A673 (cell line): ENCODE results near the gene CTNNA3. TPM values are rescaled to one million over a fixed set of nuclear protein-coding genes. Genes with fewer than 3 reads are reported as not detected.
A peak's percentile ranks its signal among the peaks of the same experiment; 100 is the strongest.

ENCODE experiments used
- BruUV-seq: library from RNA; stranded (reverse); fragments of 400-500 nt; replicated peaks from 2 replicates; lab custom pipeline; 2021; lab: Mats Ljungman, UMichigan
- CTCF ChIA-PET: fragments of 300-600 bp; sonication (Branson Sonifier 250); formaldehyde crosslinking; loops from one replicate; lab custom pipeline; 2022; ENCODE audit warnings: antibody characterized with exemption; lab: Charles Lee
- POLR2A ChIA-PET: fragments of 300-600 bp; sonication (Branson Sonifier 250); formaldehyde crosslinking; loops from one replicate; lab custom pipeline; 2022; ENCODE audit warnings: antibody characterized with exemption; ENCODE audit not compliant: low non-redundant PET; lab: Charles Lee
- DNase-seq: peaks from one replicate; pipeline ENCODE4 v3.0.0-alpha.2; 2015; ENCODE audit warnings: low spot score
- H3K27ac ChIP-seq: fragments of 200-600 bp; sonication (generic); 2 replicates; pipeline ENCODE4 v1.5.1; 2016; ENCODE audit warnings: mixed run types, low read depth, mild to moderate bottlenecking, mixed read lengths, antibody characterized with exemption, low read length; ENCODE audit not compliant: poor library complexity, severe bottlenecking
- H3K27me3 ChIP-seq: fragments of 200-600 bp; sonication (generic); replicated peaks from 2 replicates; pipeline ENCODE4 v1.6.1; 2017; ENCODE audit warnings: mixed run types, low read depth, mild to moderate bottlenecking, mixed read lengths, antibody characterized with exemption, low read length; ENCODE audit not compliant: insufficient read depth, poor library complexity
- H3K36me3 ChIP-seq: fragments of 200-600 bp; sonication (generic); 2 replicates; pipeline ENCODE4 v1.6.1; 2016; ENCODE audit warnings: mixed run types, mild to moderate bottlenecking, mixed read lengths, antibody characterized with exemption, low read length; ENCODE audit not compliant: insufficient read depth, poor library complexity, severe bottlenecking
- H3K4me1 ChIP-seq: fragments of 200-600 bp; sonication (generic); 2 replicates; pipeline ENCODE4 v1.6.1; 2017; ENCODE audit warnings: mixed run types, mild to moderate bottlenecking, mixed read lengths, antibody characterized with exemption, low read length; ENCODE audit not compliant: insufficient read depth, poor library complexity, severe bottlenecking
- H3K4me3 ChIP-seq: fragments of 200-600 bp; sonication (generic); 2 replicates; pipeline ENCODE4 v1.5.1; 2016; ENCODE audit warnings: low read depth, mixed run types, mild to moderate bottlenecking, mixed read lengths, low read length; ENCODE audit not compliant: poor library complexity, severe bottlenecking
- H3K9me3 ChIP-seq: fragments of 200-600 bp; sonication (generic); 2 replicates; pipeline ENCODE4 v1.6.1; 2016; ENCODE audit warnings: mixed run types, low read depth, mild to moderate bottlenecking, mixed read lengths, antibody characterized with exemption, low read length; ENCODE audit not compliant: poor library complexity, severe bottlenecking
- CTCF ChIP-seq: fragments of 300-800, 200-600 bp; sonication (generic); conservative IDR thresholded peaks from 2 replicates; pipeline ENCODE4 v1.5.1; 2017; ENCODE audit warnings: low read depth, mild to moderate bottlenecking, antibody characterized with exemption, low read length, moderate library complexity, mixed read lengths
- EZH2 ChIP-seq: fragments of 200-600 bp; sonication (generic); IDR thresholded peaks from 2 replicates; pipeline ENCODE4 v1.6.1; 2017; ENCODE audit warnings: borderline replicate concordance, low read depth, mild to moderate bottlenecking, mixed read lengths, antibody characterized with exemption, low read length; ENCODE audit not compliant: poor library complexity, severe bottlenecking
- intact Hi-C: fragments of 100-400 bp; cut with micrococcal nuclease; formaldehyde crosslinking; loops from one replicate; pipeline ENCODE4 v1.10.0; 2022; ENCODE audit not compliant: unreplicated experiment
- total RNA-seq: library from RNA; stranded (reverse); gene quantifications from 2 replicates; pipeline ENCODE4 v1.2.3, GENCODE V29; 2021

CTNNA3 gene
- total RNA-seq, 1 experiment from 2014 or later: not detected

DNA sequence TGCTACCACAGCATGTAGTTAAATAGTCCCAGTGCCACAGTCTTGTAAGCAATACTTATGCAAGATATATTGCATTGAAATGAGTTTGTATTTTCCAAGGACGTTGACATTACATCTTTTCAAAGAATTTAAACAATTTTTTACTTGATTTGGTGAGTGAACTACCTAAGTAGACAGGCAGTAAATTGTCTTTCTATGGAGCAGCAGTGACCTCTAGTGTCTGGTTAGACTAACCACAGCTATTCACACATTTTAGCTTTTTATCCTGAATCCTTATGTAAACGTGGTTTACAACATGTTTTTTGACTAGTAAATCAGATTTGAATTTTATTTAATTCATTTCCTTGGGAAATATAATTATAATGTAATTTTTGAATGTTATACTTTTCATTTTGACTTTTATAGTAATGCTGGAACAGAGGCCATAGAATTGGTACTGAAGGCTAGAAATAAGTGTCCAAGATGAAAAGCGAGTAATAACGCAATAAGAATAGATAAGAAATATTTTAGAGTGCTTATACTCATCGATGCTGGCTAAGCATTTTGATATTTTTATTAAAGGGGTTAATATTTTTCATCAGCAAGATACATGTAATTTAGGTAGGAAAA, 764.6 kb downstream of the CTNNA3 start:
- H3K4me3 ChIP-seq: no peak overlapping the region
- peak; percentile 64 for DNase-seq
- BruUV-seq: no TSS peak
- H3K9me3 ChIP-seq: no peaks in the 10 kb centered on the region
- intact Hi-C loops: loop anchor here (5.0 kb wide), 2 partner anchors 591 to 749 kb away; no protein-coding TSS in a partner anchor
- H3K36me3 ChIP-seq: no peaks in the 10 kb centered on the region
- TF ChIP-seq EZH2: no peak
- TF ChIP-seq CTCF: peak; percentile 87
- H3K27ac ChIP-seq: no peak overlapping the region
- H3K4me1 ChIP-seq: no peaks in the 10 kb centered on the region
- POLR2A ChIA-PET: no interaction called here
- peaks cover 41% of the 10 kb centered on the region for H3K27me3 ChIP-seq
- CTCF ChIA-PET: interaction anchor here (0.7 to 1.1 kb wide), 2 partner anchors 14 to 1817 kb away, joined by 3 to 4 read pairs; no protein-coding TSS in a partner anchor

GRCh38 chr10:66929375-66929774, 766.6 kb downstream of the CTNNA3 start:
- ChIA-PET CTCF (no interaction called here), POLR2A (no interaction called here)
- BruUV-seq: no TSS peak
- Histone ChIP-seq H3K9me3 (no peaks in the 10 kb centered on the region), H3K4me1 (no peaks in the 10 kb centered on the region), H3K4me3 (no peak overlapping the region), H3K27ac (no peak overlapping the region), H3K27me3 (peaks cover 60% of the 10 kb centered on the region), H3K36me3 (no peaks in the 10 kb centered on the region)
- no peak for TF ChIP-seq EZH2
- no peak for TF ChIP-seq CTCF
- intact Hi-C loops: loop anchor here (5.0 kb wide), 1 partner anchor 853 kb away; no protein-coding TSS in a partner anchor
- DNase-seq: no peak

GRCh38 chr10:66928776-66929175, 767.2 kb downstream of the CTNNA3 start:
- no peak overlapping the region for H3K4me3 ChIP-seq
- H3K4me1 ChIP-seq: no peaks in the 10 kb centered on the region
- H3K36me3 ChIP-seq: no peaks in the 10 kb centered on the region
- H3K27me3 ChIP-seq: peaks cover 62% of the 10 kb centered on the region
- no peak for DNase-seq
- BruUV-seq: no TSS peak
- intact Hi-C loops: loop anchor here (5.0 kb wide), 1 partner anchor 854 kb away; no protein-coding TSS in a partner anchor
- no peak overlapping the region for H3K27ac ChIP-seq
- TF ChIP-seq CTCF: no peak
- no peak for TF ChIP-seq EZH2
- POLR2A ChIA-PET: no interaction called here
- CTCF ChIA-PET: no interaction called here
- H3K9me3 ChIP-seq: no peaks in the 10 kb centered on the region
